GM12892 (cell line): ENCODE measurements around the gene ARPC5L.

Experiments
- POLR2A ChIP-seq: IDR thresholded peaks from 2 replicates; pipeline ENCODE4 v1.6.1; 2011; ENCODE audit warnings: low read depth, low read length, control low read depth
- POLR2AphosphoS5 ChIP-seq: IDR thresholded peaks from 2 replicates; pipeline ENCODE4 v1.6.1; 2011; ENCODE audit warnings: low read depth, low read length, control low read depth

DNA sequence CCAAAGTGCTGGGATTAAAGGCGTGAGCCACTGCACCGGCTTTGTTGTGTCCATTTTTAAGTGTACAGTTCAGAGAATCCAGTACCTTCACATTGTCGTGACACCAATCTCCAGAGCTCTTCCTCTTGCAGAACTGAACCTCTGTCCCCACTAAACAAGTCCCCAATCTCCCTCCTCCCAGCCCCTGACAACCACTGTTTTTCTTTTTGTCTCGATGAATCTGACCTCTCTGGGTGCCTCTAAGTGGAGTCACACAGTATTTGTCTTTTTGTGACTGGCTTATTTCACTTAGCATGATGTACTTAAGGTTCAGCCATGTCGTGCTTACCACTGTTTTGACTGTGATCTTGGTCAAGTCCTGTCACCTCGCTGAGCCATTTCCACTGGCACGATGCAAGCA is 7.1 kb upstream of the ARPC5L start:
- TF ChIP-seq POLR2AphosphoS5, result no peak
- TF ChIP-seq POLR2A, result no peak
